ENCODE data around the gene C1QTNF8.

C1QTNF8 gene

GRCh38 chr16:1133810-1134520 is 37.9 kb upstream of the C1QTNF8 start:
- H2BK120ac ChIP-seq (ENCODE audit: low read depth, low read length), result no peak overlapping the region
- no peak overlapping the region for H3K4ac ChIP-seq (ENCODE audit: low read length)
- H2AK5ac ChIP-seq (ENCODE audit: low read depth, low read length), result peak overlapping the region; percentile 92
- no peak overlapping the region for H3K18ac ChIP-seq (ENCODE audit: low read length)
- H3K27ac ChIP-seq (replicated peaks; ENCODE audit: low read length), result no peak overlapping the region
- H2BK15ac ChIP-seq (ENCODE audit: low read length), result peak overlapping the region; percentile 99
- H4K8ac ChIP-seq (ENCODE audit: low read depth, low read length), result no peak overlapping the region
- H3K4me1 ChIP-seq (ENCODE audit: control insufficient read depth in 2 of 2, insufficient read depth in 1 of 2, low read depth in 1 of 2, low read length in 2 of 2), result no peaks in the 10 kb centered on the region
- peaks cover 0 to 2% of the 10 kb centered on the region in 2 donors for H3K9me3 ChIP-seq (replicated peaks in 1 of 2; ENCODE audit: control insufficient read depth in 2 of 2, insufficient read depth in 1 of 2, low read depth in 1 of 2, low read length in 2 of 2)
- no peak overlapping the region for H2BK12ac ChIP-seq (ENCODE audit: low read length)
- H2AFZ ChIP-seq (ENCODE audit: low read length), result no peak overlapping the region
- no peak overlapping the region for H3K4me3 ChIP-seq (ENCODE audit: low read length in 2 of 2)
- peaks cover 5% of the 10 kb centered on the region for H3K79me1 ChIP-seq (ENCODE audit: low read depth, low read length)
- H4K91ac ChIP-seq (ENCODE audit: low read depth, low read length, poor library complexity), result no peak overlapping the region
- H3K23ac ChIP-seq (ENCODE audit: low read depth, low read length, poor library complexity), result peak overlapping the region; percentile 89
- WGBS, 2 donors (ENCODE audit: extremely low coverage in 2 of 2, insufficient read length in 2 of 2, insufficient replicate concordance in 1 of 2), result no CpG with 5 or more reads among the region's 30 CpGs
- no peak overlapping the region for H3K9ac ChIP-seq (ENCODE audit: low read depth, low read length, poor library complexity)
- peak overlapping the region; percentile 75 for H2BK5ac ChIP-seq (ENCODE audit: low read length)
- H3K36me3 ChIP-seq (replicated peaks in 1 of 2; ENCODE audit: control insufficient read depth in 2 of 2, insufficient read depth in 2 of 2, low read length in 2 of 2), result no peaks in the 10 kb centered on the region
- no peak overlapping the region for H3K4me2 ChIP-seq (ENCODE audit: insufficient read depth, low read length, poor library complexity, severe bottlenecking)
- H3K27me3 ChIP-seq (ENCODE audit: control insufficient read depth in 3 of 3, insufficient read depth in 3 of 3, low read depth in 1 of 3, low read length in 3 of 3), result peaks cover 0 to 31% (median 1%) of the 10 kb centered on the region in 3 experiments
- H3K14ac ChIP-seq (ENCODE audit: low read length), result peak overlapping the region; percentile 38
- DNase-seq (ENCODE audit: low spot score), result no peak

DNA sequence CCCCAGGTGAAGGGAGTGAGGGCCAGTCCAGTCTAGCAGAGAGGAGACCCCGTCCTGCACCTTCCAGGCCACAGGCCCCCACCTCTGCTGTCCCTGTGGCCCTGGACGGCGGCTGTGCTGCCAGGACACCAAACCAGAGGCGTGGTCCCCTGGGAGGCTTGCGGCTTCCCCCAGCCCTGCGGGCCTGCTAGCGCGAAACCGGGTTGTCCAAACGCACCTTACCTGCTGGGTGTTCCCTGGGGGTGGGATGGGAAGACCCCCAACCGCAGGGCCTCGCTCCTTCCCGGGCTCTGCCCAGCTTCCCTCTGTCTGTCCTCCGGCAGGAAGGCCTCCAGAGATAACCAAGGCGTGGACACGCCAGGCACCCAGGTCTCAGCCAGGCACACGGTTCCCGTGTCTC is 37.2 kb upstream of the C1QTNF8 start:
- Histone ChIP-seq H3K27me3 (ENCODE audit: control insufficient read depth in 3 of 3, insufficient read depth in 3 of 3, low read depth in 1 of 3, low read length in 3 of 3) (peaks cover 0 to 31% (median 1%) of the 10 kb centered on the region in 3 experiments), H3K18ac (ENCODE audit: low read length) (peak overlapping the region; percentile 64), H3K36me3 (replicated peaks in 1 of 2; ENCODE audit: control insufficient read depth in 2 of 2, insufficient read depth in 2 of 2, low read length in 2 of 2) (no peaks in the 10 kb centered on the region), H3K4me1 (ENCODE audit: control insufficient read depth in 2 of 2, insufficient read depth in 1 of 2, low read depth in 1 of 2, low read length in 2 of 2) (no peaks in the 10 kb centered on the region), H3K14ac (ENCODE audit: low read length) (peak overlapping the region; percentile 38), H2BK15ac (ENCODE audit: low read length) (peak overlapping the region; percentile 99), H3K4ac (ENCODE audit: low read length) (no peak overlapping the region), H3K9ac (ENCODE audit: low read depth, low read length, poor library complexity) (no peak overlapping the region), H3K23ac (ENCODE audit: low read depth, low read length, poor library complexity) (peak overlapping the region; percentile 89), H3K4me2 (ENCODE audit: insufficient read depth, low read length, poor library complexity, severe bottlenecking) (no peak overlapping the region), H4K8ac (ENCODE audit: low read depth, low read length) (no peak overlapping the region), H2BK120ac (ENCODE audit: low read depth, low read length) (no peak overlapping the region), H2AFZ (ENCODE audit: low read length) (no peak overlapping the region), H2AK5ac (ENCODE audit: low read depth, low read length) (peak overlapping the region; percentile 92), H2BK5ac (ENCODE audit: low read length) (no peak overlapping the region), H3K9me3 (replicated peaks in 1 of 2; ENCODE audit: control insufficient read depth in 2 of 2, insufficient read depth in 1 of 2, low read depth in 1 of 2, low read length in 2 of 2) (peaks cover 0 to 2% of the 10 kb centered on the region in 2 donors), H3K27ac (replicated peaks; ENCODE audit: low read length) (no peak overlapping the region), H3K79me1 (ENCODE audit: low read depth, low read length) (peaks cover 5% of the 10 kb centered on the region), H2BK12ac (ENCODE audit: low read length) (peak overlapping the region; percentile 84), H4K91ac (ENCODE audit: low read depth, low read length, poor library complexity) (no peak overlapping the region), H3K4me3 (ENCODE audit: low read length in 2 of 2) (no peak overlapping the region)
- WGBS, 2 donors (ENCODE audit: extremely low coverage in 2 of 2, insufficient read length in 2 of 2, insufficient replicate concordance in 1 of 2), result no CpG with 5 or more reads among the region's 18 CpGs
- DNase-seq (ENCODE audit: low spot score), result no peak

GRCh38 chr16:1132431-1132830 is 36.4 kb upstream of the C1QTNF8 start:
- Histone ChIP-seq H2BK5ac (ENCODE audit: low read length) (no peak overlapping the region), H3K79me1 (ENCODE audit: low read depth, low read length) (peaks cover 5% of the 10 kb centered on the region)
- WGBS, 2 donors (ENCODE audit: extremely low coverage in 2 of 2, insufficient read length in 2 of 2, insufficient replicate concordance in 1 of 2), result no CpG with 5 or more reads among the region's 15 CpGs

DNA sequence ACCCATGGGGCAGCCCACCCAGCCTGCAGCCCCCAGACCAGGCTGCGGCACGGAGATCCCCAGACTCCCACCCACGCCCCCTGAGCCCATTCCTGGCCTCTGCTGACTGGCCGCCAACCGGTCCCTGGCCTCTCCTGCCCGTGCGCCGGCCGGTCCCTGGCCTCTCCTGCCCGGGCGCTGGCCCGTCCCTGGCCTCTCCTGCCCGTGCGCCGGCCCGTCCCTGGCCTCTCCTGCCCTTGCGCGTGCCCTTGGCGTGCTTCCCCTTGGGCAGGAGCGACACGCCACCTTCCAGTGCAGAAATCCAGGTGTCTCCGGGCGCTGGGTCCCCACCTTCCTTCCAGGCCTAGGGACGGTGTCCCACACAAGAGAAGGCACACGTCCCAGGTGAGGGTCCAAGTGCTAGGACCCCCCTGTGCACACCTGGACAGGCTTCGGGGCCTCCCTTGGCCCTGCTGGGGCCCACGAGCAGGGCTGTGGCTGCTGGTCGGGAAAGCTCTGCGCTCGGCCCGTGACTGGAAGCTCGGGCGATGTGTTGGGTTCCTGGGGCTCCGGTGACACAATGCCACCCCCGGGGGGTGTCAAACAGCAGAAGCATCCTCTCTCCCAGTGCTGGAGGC is 35.4 kb upstream of the C1QTNF8 start:
- no peak for DNase-seq (ENCODE audit: low spot score)
- no peak overlapping the region for H3K4me3 ChIP-seq (ENCODE audit: low read length in 2 of 2)
- H2BK5ac ChIP-seq (ENCODE audit: low read length), result peak overlapping the region; percentile 13
- peak overlapping the region; percentile 80 for H3K23ac ChIP-seq (ENCODE audit: low read depth, low read length, poor library complexity)
- peak overlapping the region; percentile 71 for H3K14ac ChIP-seq (ENCODE audit: low read length)
- H2BK15ac ChIP-seq (ENCODE audit: low read length), result peak overlapping the region; percentile 45
- H2AK5ac ChIP-seq (ENCODE audit: low read depth, low read length), result peak overlapping the region; percentile 56
- H3K9me3 ChIP-seq (replicated peaks in 1 of 2; ENCODE audit: control insufficient read depth in 2 of 2, insufficient read depth in 1 of 2, low read depth in 1 of 2, low read length in 2 of 2), result peaks cover 0 to 2% of the 10 kb centered on the region in 2 donors
- WGBS, 2 donors (ENCODE audit: extremely low coverage in 2 of 2, insufficient read length in 2 of 2, insufficient replicate concordance in 1 of 2), result no CpG with 5 or more reads among the region's 35 CpGs
- peaks cover 5% of the 10 kb centered on the region for H3K79me1 ChIP-seq (ENCODE audit: low read depth, low read length)
- H4K91ac ChIP-seq (ENCODE audit: low read depth, low read length, poor library complexity), result no peak overlapping the region
- no peak overlapping the region for H3K4me2 ChIP-seq (ENCODE audit: insufficient read depth, low read length, poor library complexity, severe bottlenecking)
- peak overlapping the region; percentile 76 for H3K18ac ChIP-seq (ENCODE audit: low read length)
- peaks cover 0 to 2% of the 10 kb centered on the region in 2 donors for H3K4me1 ChIP-seq (ENCODE audit: control insufficient read depth in 2 of 2, insufficient read depth in 1 of 2, low read depth in 1 of 2, low read length in 2 of 2)
- H3K9ac ChIP-seq (ENCODE audit: low read depth, low read length, poor library complexity), result peak overlapping the region; percentile 21
- H3K27ac ChIP-seq (replicated peaks; ENCODE audit: low read length), result no peak overlapping the region
- H3K4ac ChIP-seq (ENCODE audit: low read length), result peak overlapping the region; percentile 66
- peaks cover 0 to 39% (median 0%) of the 10 kb centered on the region in 3 experiments for H3K27me3 ChIP-seq (ENCODE audit: control insufficient read depth in 3 of 3, insufficient read depth in 3 of 3, low read depth in 1 of 3, low read length in 3 of 3)
- H4K8ac ChIP-seq (ENCODE audit: low read depth, low read length), result no peak overlapping the region
- no peaks in the 10 kb centered on the region for H3K36me3 ChIP-seq (replicated peaks in 1 of 2; ENCODE audit: control insufficient read depth in 2 of 2, insufficient read depth in 2 of 2, low read length in 2 of 2)
- peak overlapping the region; percentile 58 for H2BK12ac ChIP-seq (ENCODE audit: low read length)
- no peak overlapping the region for H2AFZ ChIP-seq (ENCODE audit: low read length)
- no peak overlapping the region for H2BK120ac ChIP-seq (ENCODE audit: low read depth, low read length)

More at GRCh38 chr16:1132431-1132830, 36.4 kb upstream of the C1QTNF8 start:
- Histone ChIP-seq H3K27me3 (ENCODE audit: control insufficient read depth in 3 of 3, insufficient read depth in 3 of 3, low read depth in 1 of 3, low read length in 3 of 3) (peaks cover 0 to 33% (median 0%) of the 10 kb centered on the region in 3 experiments), H4K8ac (ENCODE audit: low read depth, low read length) (no peak overlapping the region), H3K4ac (ENCODE audit: low read length) (no peak overlapping the region), H2AK5ac (ENCODE audit: low read depth, low read length) (peak overlapping the region; percentile 56), H3K18ac (ENCODE audit: low read length) (peak overlapping the region; percentile 64), H3K4me2 (ENCODE audit: insufficient read depth, low read length, poor library complexity, severe bottlenecking) (no peak overlapping the region), H2AFZ (ENCODE audit: low read length) (no peak overlapping the region), H3K36me3 (replicated peaks in 1 of 2; ENCODE audit: control insufficient read depth in 2 of 2, insufficient read depth in 2 of 2, low read length in 2 of 2) (no peaks in the 10 kb centered on the region), H3K23ac (ENCODE audit: low read depth, low read length, poor library complexity) (peak overlapping the region; percentile 85), H3K9ac (ENCODE audit: low read depth, low read length, poor library complexity) (no peak overlapping the region), H3K9me3 (replicated peaks in 1 of 2; ENCODE audit: control insufficient read depth in 2 of 2, insufficient read depth in 1 of 2, low read depth in 1 of 2, low read length in 2 of 2) (peaks cover 0 to 2% of the 10 kb centered on the region in 2 donors), H3K14ac (ENCODE audit: low read length) (no peak overlapping the region), H3K4me3 (ENCODE audit: low read length in 2 of 2) (no peak overlapping the region), H3K4me1 (ENCODE audit: control insufficient read depth in 2 of 2, insufficient read depth in 1 of 2, low read depth in 1 of 2, low read length in 2 of 2) (no peaks in the 10 kb centered on the region), H2BK12ac (ENCODE audit: low read length) (peak overlapping the region; percentile 58), H3K27ac (replicated peaks; ENCODE audit: low read length) (no peak overlapping the region), H4K91ac (ENCODE audit: low read depth, low read length, poor library complexity) (no peak overlapping the region), H2BK15ac (ENCODE audit: low read length) (peak overlapping the region; percentile 67), H2BK120ac (ENCODE audit: low read depth, low read length) (no peak overlapping the region)
- no peak for DNase-seq (ENCODE audit: low spot score)

Data from neuronal stem cell (in vitro differentiated cells).